ENCODE measurements around the gene DOCK9.

DNA sequence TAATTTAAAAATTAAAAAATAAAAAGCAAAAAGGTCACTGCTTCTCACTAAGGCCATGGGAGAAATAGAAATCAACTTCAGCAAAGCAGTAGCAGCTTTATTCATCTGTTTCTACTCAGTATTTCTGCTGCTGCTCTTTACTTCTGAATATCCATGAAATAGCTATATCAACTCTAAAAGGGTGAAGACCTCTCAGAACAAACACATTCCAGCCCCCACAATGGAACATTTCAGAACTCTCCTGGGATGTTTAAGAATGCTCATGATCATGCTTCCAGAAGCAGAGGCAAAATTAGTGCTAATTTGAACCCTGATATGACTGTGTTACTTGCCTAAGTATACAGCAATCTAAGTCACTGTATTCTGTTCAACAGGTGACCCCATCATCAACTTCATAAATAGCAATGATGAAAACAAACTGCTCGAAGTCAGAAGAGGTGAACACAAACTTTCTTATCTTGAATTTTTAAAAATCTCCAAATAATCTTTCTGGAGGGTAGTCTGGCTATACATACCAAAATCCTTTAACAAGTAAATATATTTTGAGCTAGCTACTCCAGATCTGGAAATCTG is 29.6 kb upstream of the DOCK9 start:
- TF ChIP-seq CTCF (IDR thresholded peaks at IDR 0.05): no peak
- no peak for TF ChIP-seq POLR2A (IDR thresholded peaks at IDR 0.05)

Measured in uterus (tissue), 2 donors.